ENCODE data around the gene SLF2.
A peak's percentile ranks its signal among the peaks of the same experiment; 100 is the strongest.

- no peak for TF ChIP-seq POLR2A (IDR thresholded peaks at IDR 0.05)
- TF ChIP-seq, protein P1, sequence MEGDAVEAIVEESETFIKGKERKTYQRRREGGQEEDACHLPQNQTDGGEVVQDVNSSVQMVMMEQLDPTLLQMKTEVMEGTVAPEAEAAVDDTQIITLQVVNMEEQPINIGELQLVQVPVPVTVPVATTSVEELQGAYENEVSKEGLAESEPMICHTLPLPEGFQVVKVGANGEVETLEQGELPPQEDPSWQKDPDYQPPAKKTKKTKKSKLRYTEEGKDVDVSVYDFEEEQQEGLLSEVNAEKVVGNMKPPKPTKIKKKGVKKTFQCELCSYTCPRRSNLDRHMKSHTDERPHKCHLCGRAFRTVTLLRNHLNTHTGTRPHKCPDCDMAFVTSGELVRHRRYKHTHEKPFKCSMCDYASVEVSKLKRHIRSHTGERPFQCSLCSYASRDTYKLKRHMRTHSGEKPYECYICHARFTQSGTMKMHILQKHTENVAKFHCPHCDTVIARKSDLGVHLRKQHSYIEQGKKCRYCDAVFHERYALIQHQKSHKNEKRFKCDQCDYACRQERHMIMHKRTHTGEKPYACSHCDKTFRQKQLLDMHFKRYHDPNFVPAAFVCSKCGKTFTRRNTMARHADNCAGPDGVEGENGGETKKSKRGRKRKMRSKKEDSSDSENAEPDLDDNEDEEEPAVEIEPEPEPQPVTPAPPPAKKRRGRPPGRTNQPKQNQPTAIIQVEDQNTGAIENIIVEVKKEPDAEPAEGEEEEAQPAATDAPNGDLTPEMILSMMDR (IDR thresholded peaks at IDR 0.05): peak in 1 of 12 donors; percentile 18
Measured at GRCh38 chr10:100930368-100930767, 17.6 kb downstream of the SLF2 start.
